Activated T-helper 17 cell treated with anti-CD3 and anti-CD28 coated beads, Interleukin-2, amount 50 U/mL, for 72 hours (primary cell): ENCODE results near the gene GON7. TPM values are rescaled to one million over a fixed set of nuclear protein-coding genes. Genes with fewer than 3 reads are reported as not detected.
A peak's percentile ranks its signal among the peaks of the same experiment; 100 is the strongest.
"Not testable (repeated sequence)": the region's sequence is repeated elsewhere in the genome, so short reads cannot be mapped to it uniquely, and the experiment has no call there.

Experiments
- ATAC-seq: fragments of 150-1000 bp; cut with Tn5 transposase; replicated peaks from 2 replicates; pipeline ENCODE4 v1.10.0; 2021; ENCODE audit warnings: mild to moderate bottlenecking, moderate library complexity
- H3K27ac Mint-ChIP-seq: one replicate; pipeline ENCODE4 v1.8.0; 2022; ENCODE audit warnings: mixed read lengths
- H3K27me3 Mint-ChIP-seq: one replicate; pipeline ENCODE4 v1.8.0; 2022; ENCODE audit warnings: mixed read lengths
- H3K36me3 Mint-ChIP-seq: one replicate; pipeline ENCODE4 v1.8.0; 2022; ENCODE audit warnings: low read depth, mild to moderate bottlenecking, mixed read lengths
- H3K4me1 Mint-ChIP-seq: one replicate; pipeline ENCODE4 v1.8.0; 2022; ENCODE audit warnings: mixed read lengths
- H3K4me3 Mint-ChIP-seq: one replicate; pipeline ENCODE4 v1.8.0; 2022; ENCODE audit warnings: mild to moderate bottlenecking, mixed read lengths
- H3K9me3 Mint-ChIP-seq: one replicate; pipeline ENCODE4 v1.8.0; 2022; ENCODE audit warnings: mixed read lengths
- total RNA-seq, 2 donors: library from RNA; stranded (reverse); gene quantifications; one replicate each; pipeline ENCODE4 v1.2.3, GENCODE V29; 2022

The GON7 gene, protein sequence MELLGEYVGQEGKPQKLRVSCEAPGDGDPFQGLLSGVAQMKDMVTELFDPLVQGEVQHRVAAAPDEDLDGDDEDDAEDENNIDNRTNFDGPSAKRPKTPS
- total RNA-seq, result 10 to 100 TPM in 1 of 2 donors, 1 to 10 TPM in 1; 6.1 to 21.8 TPM

DNA sequence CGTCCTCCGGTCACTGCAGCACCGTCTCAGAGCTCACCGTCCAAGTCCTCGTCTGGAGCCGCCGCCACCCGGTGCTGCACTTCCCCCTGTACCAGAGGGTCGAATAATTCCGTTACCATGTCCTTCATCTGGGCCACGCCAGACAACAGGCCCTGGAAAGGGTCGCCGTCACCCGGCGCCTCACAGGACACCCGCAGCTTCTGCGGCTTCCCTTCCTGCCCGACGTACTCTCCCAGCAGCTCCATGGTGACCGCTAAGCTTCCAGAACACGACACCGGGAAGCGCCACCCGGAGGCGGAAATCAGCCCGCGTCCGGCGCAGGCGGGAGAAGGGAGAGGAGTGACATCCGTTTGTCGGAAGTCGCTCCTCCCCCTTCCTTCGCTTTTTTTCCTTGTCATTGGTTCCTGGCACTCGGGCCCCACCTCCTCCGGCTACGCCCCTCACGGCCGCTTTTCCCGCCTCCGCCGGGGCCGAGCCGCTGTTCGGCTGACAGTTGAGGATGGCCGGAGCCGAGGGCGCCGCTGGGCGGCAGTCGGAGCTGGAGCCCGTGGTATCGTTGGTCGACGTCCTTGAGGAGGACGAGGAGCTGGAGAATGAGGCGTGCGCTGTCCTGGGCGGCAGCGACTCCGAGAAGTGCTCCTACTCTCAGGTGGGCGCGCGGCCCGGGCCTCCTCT, at the start of gene GON7, which contains the start of gene UBR7:
TSS of gene GON7 (minus strand) at position 273 of the 675 bp plus-strand sequence. CDS start at position 245, 28 bp downstream.
TSS of gene UBR7 (plus strand) at position 464 of the 675 bp plus-strand sequence. CDS start at position 500, 36 bp downstream.
- Mint-ChIP-seq H3K36me3 (peaks cover 53% of the 10 kb centered on the region), H3K4me3 (peak within 1 kb of the TSS; percentile 73), H3K4me1 (peaks cover 20% of the 10 kb centered on the region), H3K9me3 (no peaks in the 10 kb centered on the region), H3K27ac (peak within 1 kb of the TSS; percentile 98), H3K27me3 (no peaks in the 10 kb centered on the region)
- peak; percentile 95 for ATAC-seq

DNA sequence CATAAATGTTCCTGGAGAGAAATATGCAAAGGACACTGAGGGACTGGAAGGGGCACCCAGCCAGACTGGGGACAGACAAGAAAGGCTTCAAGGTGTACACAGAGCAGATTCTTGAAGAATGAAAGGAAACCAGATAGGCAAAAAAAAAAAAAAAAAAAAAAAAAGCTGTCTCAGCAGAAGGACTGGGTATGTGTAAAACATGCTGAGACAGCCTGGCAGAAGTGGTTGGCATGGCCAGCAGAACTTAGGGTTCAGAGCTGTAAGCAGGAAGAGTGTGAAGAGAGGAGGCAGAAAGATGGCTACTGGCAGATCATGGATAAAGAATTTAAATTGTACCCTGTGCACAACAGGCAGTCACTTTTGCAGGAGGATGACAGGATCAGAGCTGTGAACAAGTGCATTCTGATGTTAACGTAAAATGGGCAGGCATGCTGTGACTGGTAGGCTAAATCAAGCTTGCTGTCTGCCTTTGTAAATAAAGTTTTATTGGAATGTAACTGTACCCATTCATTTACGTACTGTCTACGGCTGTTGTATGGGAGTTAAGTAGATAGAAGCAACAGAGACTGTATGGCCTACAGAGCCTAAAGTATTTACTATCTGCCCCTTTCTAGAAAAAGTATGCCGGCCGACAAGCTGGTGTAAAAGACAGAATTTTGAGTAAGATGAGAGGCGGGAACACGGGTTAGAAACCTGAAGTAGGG, 42.4 kb upstream of the GON7 start:
- Mint-ChIP-seq H3K4me1 (no peaks in the 10 kb centered on the region), H3K9me3 (no peaks in the 10 kb centered on the region), H3K4me3 (no peak overlapping the region), H3K27ac (peak overlapping the region; percentile 84), H3K27me3 (no peaks in the 10 kb centered on the region), H3K36me3 (peaks cover 84% of the 10 kb centered on the region)
- ATAC-seq, result no peak

DNA sequence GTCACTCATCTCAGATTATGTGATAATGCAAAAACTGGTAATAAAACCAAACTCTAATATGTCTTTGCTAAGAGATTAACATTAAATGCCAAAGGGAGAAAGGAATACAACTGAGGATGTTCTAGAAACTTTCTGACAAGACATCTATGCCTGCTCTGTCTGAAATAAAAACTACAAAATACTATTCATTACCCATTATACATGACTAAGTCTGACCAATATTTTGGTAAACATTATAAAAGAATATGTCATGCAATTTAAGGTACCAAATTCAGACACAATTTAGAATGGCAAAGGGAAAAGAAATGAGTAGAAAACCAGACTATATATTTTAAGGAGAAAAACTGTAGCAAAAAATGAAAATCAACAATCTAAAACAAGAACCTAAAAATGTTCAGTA, 39.7 kb upstream of the GON7 start:
- Mint-ChIP-seq H3K4me1 (no peaks in the 10 kb centered on the region), H3K27me3 (no peaks in the 10 kb centered on the region), H3K4me3 (no peak overlapping the region), H3K9me3 (no peaks in the 10 kb centered on the region), H3K27ac (no peak overlapping the region), H3K36me3 (peaks cover 89% of the 10 kb centered on the region)
- ATAC-seq, result no peak

DNA sequence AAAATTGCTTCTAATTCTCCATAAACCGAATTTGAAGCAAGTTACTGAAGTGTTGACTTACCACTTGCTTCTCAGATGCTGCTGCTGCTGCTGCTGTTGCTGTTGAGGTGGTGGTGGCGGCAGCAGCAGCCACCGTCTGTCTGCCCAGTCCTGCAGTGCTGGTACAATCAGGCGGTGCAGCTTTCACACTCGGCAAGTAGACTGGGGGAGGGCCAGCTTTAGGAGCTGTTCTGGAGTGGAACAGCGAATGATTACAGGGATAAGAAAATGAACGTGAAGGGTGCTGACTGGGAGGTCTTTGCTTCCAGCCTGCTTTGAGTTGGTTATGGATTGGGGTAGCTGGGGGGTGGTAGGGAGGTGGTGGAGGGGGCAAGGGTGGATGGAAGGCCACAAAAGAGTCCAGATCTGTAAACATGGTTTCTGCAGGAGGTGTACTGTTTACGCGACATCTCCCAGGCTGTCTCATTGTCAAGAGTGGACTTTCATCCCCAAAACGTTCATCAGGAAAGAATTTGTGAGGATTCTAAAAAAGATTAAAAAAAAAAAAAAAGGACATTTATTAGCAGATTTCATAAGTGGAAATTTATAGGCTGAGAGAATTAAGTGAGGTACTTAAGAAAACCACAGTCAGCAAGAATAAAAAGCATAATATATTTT, 39.0 kb upstream of the GON7 start:
- ATAC-seq, result no peak
- H3K9me3 Mint-ChIP-seq, result no peaks in the 10 kb centered on the region
- no peak overlapping the region for H3K4me3 Mint-ChIP-seq
- H3K4me1 Mint-ChIP-seq, result no peaks in the 10 kb centered on the region
- no peak overlapping the region for H3K27ac Mint-ChIP-seq
- peaks cover 89% of the 10 kb centered on the region for H3K36me3 Mint-ChIP-seq
- H3K27me3 Mint-ChIP-seq, result no peaks in the 10 kb centered on the region

DNA sequence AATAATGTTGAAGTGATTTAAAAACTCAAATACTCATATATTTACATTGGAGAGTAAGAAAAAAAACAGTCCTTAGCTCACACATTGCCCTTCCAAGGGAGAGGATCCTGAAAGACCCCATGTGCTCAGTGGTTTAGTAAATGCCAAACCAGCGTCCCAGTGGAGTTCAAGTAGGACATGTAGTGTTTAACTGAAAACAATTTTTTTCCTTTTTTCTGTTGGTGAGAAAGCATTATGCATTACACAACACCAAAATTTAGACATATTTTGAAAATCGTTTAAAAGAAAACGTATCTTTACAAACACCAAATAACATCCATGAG, 33.8 kb upstream of the GON7 start:
- Mint-ChIP-seq H3K4me3 (no peak overlapping the region), H3K4me1 (no peaks in the 10 kb centered on the region), H3K27me3 (no peaks in the 10 kb centered on the region), H3K27ac (no peak overlapping the region), H3K36me3 (peaks cover 50% of the 10 kb centered on the region), H3K9me3 (no peaks in the 10 kb centered on the region)
- ATAC-seq, result no peak

DNA sequence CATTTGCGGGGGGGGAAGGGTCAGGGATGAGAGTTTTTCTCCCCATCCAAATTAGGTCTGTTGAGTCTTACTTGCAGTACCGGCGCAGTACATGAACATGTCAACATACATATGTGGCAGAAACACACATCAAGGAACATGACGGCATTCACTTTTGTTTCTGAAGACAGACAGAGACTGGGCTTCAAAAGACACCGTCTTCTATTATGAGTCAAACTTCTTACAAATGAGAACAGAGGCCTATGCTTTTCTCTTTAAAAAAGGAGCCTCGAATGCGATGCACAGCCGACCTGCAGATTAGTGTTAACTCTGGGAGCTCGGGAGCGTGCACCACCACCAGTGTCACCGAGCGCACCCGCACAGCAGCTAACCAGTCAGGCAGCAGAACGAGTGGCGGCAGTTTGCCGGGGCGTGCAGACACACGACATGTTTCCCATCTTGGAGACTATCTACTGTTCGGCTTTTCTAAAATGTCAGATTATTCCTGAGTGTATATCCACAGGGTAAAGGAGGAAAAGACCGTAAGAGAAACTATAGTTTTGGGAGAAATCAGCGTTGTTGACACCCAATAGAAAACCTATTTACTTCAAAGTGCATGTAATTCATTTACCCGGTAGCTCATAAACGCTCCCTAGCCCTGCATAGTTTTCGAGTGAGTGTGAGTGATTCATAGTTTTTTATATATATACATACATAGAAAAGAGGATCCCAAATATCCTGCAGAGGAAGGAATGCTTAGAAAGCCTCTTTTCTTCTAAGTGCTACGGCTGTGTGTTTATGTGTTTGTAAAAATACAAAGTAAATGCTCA, 33.2 kb upstream of the GON7 start:
- H3K4me1 Mint-ChIP-seq, result peaks cover 2% of the 10 kb centered on the region
- ATAC-seq, result no peak
- H3K27ac Mint-ChIP-seq, result no peak overlapping the region
- H3K27me3 Mint-ChIP-seq, result no peaks in the 10 kb centered on the region
- peaks cover 44% of the 10 kb centered on the region for H3K36me3 Mint-ChIP-seq
- H3K4me3 Mint-ChIP-seq, result no peak overlapping the region
- H3K9me3 Mint-ChIP-seq, result no peaks in the 10 kb centered on the region

- Mint-ChIP-seq H3K36me3 (peaks cover 2% of the 10 kb centered on the region), H3K9me3 (no peaks in the 10 kb centered on the region), H3K27ac (no peak overlapping the region), H3K4me1 (peaks cover 18% of the 10 kb centered on the region), H3K27me3 (no peaks in the 10 kb centered on the region), H3K4me3 (no peak overlapping the region)
- ATAC-seq, result no peak
Observed at GRCh38 chr14:93234798-93235197, 27.9 kb upstream of the GON7 start.

DNA sequence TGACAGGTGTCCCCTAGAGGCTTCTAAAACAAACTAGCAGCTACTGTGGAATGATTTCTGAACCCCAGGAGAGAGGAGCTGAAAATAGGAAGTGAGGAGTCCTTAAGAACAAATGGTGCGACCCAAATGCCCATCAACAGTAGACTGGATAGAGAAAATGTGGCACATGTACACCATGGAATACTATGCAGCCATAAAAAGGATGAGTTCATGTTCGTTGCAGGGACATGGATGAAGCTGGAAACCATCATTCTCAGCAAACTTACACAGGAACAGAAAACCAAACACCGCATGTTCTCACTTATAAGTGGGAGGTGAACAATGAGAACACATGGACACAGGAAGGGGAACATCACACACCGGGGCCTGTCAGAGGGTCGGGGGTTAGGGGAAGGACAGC, 26.2 kb upstream of the GON7 start:
- not testable (repeated sequence) for ATAC-seq, H3K4me3 Mint-ChIP-seq, H3K9me3 Mint-ChIP-seq, H3K27me3 Mint-ChIP-seq, H3K27ac Mint-ChIP-seq
- Mint-ChIP-seq H3K4me1 (peaks cover 18% of the 10 kb centered on the region), H3K36me3 (peaks cover 17% of the 10 kb centered on the region)

DNA sequence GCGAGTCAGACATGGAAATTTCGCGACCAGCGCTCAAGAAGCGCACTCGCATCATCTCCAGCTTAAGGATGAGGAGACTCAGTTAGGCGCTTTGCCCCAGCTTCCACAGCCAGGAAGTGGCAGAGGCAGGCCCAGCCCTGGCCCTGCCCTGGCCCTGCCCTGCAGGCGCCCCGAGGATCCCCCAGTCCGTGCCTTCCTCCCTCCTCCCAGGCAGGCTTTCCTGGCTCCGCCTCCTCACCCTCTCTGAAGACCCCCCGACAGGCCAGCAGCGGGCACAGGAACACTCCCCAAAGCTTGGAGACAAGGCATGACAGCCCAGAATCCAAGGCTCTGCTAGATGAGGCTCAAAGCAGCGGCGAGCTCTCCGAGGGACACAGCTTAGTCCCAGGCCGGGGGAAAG, 25.3 kb upstream of the GON7 start:
- Mint-ChIP-seq H3K36me3 (peaks cover 26% of the 10 kb centered on the region), H3K4me1 (peaks cover 18% of the 10 kb centered on the region), H3K27me3 (no peaks in the 10 kb centered on the region), H3K27ac (no peak overlapping the region), H3K9me3 (no peaks in the 10 kb centered on the region), H3K4me3 (no peak overlapping the region)
- no peak for ATAC-seq

DNA sequence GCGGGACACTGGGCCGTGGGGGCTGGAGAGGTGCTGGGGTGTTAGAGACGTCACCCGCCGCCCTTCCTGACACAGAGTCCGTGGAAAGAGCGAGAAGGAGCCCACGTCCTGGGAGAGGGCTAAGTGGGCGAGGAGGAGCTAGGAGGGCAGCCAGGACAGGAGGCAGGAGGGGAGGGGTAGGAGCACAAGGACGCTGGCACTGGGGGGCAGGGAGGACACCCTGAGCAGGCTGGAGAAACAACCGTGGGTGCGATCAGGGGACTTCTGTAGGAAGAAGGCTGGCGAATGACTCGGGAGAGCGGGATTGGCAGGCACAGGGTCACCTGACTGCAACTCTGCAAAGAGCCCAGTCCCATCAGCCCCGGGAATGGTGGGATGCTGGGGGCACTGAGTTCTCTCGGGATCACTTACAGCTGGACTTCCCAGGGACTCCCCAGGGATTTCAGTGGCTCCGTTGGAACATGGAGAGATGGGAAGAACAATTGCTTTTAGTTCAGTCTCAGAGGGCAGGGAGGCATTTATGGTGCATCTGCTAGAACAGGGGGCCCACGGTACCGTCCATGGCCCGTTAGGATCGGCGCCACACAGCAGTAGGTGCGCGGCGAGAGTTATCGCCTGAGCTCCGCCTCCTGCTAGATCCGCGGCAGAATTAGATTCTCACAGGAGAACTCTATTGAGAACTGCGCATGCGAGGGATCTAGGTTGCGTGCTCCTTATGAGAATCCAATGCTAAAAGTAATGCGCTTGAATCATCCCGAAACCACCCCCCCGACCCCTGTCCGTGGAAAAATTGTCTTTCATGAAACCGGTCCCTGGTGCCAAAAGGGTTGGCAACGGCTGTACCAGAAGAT, 24.5 kb upstream of the GON7 start:
- Mint-ChIP-seq H3K27ac (peak overlapping the region; percentile 61), H3K4me3 (peak overlapping the region; percentile 75), H3K27me3 (no peaks in the 10 kb centered on the region), H3K36me3 (peaks cover 34% of the 10 kb centered on the region), H3K4me1 (peaks cover 18% of the 10 kb centered on the region), H3K9me3 (no peaks in the 10 kb centered on the region)
- peak; percentile 69 for ATAC-seq

DNA sequence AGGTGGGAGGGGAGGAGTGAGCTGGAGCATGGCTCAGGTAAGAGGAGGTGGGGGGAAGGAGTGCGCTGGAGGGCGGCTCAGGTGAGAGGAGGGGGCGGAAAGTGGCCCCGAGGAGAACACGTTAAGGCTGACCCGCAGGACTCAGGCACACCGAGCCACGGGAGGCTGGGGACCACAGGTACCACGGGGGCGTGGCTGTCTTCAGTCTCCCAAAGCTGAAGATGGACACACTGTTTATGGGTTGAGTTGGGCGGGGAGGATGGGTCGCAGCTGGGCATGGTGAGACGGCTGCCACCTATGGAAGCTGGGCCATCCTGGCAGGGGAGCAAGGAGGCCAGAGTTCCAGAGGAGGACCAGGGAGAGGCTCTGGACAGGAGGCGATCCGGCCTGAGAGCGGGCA, 23.7 kb upstream of the GON7 start:
- Mint-ChIP-seq H3K27ac (peak overlapping the region; percentile 61), H3K27me3 (no peaks in the 10 kb centered on the region), H3K9me3 (no peaks in the 10 kb centered on the region), H3K36me3 (peaks cover 43% of the 10 kb centered on the region), H3K4me1 (peaks cover 18% of the 10 kb centered on the region), H3K4me3 (peak overlapping the region; percentile 75)
- ATAC-seq, result no peak

GRCh38 chr14:93228550-93228949, 21.7 kb upstream of the GON7 start:
- Mint-ChIP-seq H3K4me3 (no peak overlapping the region), H3K27me3 (no peaks in the 10 kb centered on the region), H3K36me3 (peaks cover 62% of the 10 kb centered on the region), H3K4me1 (peaks cover 13% of the 10 kb centered on the region), H3K9me3 (no peaks in the 10 kb centered on the region), H3K27ac (no peak overlapping the region)
- no peak for ATAC-seq

DNA sequence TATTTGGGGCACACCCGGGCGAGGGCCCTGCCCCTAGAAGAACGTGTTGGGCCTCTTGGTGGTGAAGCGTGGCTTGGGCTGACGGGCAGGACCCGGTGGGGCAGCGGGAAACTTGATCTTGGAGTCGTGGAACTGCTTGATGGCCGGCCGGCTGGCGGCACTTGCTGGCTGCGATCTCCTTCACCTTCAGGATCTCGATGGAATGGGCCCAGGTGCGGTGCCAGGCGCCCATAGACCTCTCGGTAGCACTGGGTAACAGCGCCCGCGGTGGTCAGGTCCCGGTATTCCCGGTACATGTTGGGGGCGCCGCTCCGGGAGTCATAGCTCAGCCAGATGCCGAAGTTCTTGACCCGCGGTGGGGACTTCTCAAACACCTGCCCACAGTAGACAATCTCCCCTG, 16.7 kb upstream of the GON7 start:
- H3K4me3 Mint-ChIP-seq, result no peak overlapping the region
- H3K27me3 Mint-ChIP-seq, result no peaks in the 10 kb centered on the region
- no peak overlapping the region for H3K27ac Mint-ChIP-seq
- H3K36me3 Mint-ChIP-seq, result peaks cover 95% of the 10 kb centered on the region
- no peaks in the 10 kb centered on the region for H3K4me1 Mint-ChIP-seq
- no peak for ATAC-seq
- H3K9me3 Mint-ChIP-seq, result no peaks in the 10 kb centered on the region
